HS-27A (cell line): ENCODE measurements around the gene RFC3.
"Not testable (repeated sequence)": the region's sequence is repeated elsewhere in the genome, so short reads cannot be mapped to it uniquely, and the experiment has no call there.

Source experiments
- DNase-seq: peaks from one replicate; pipeline ENCODE4 v3.0.0-alpha.2; 2012; ENCODE audit warnings: low read depth, missing footprints

Gene RFC3, protein sequence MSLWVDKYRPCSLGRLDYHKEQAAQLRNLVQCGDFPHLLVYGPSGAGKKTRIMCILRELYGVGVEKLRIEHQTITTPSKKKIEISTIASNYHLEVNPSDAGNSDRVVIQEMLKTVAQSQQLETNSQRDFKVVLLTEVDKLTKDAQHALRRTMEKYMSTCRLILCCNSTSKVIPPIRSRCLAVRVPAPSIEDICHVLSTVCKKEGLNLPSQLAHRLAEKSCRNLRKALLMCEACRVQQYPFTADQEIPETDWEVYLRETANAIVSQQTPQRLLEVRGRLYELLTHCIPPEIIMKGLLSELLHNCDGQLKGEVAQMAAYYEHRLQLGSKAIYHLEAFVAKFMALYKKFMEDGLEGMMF

DNA sequence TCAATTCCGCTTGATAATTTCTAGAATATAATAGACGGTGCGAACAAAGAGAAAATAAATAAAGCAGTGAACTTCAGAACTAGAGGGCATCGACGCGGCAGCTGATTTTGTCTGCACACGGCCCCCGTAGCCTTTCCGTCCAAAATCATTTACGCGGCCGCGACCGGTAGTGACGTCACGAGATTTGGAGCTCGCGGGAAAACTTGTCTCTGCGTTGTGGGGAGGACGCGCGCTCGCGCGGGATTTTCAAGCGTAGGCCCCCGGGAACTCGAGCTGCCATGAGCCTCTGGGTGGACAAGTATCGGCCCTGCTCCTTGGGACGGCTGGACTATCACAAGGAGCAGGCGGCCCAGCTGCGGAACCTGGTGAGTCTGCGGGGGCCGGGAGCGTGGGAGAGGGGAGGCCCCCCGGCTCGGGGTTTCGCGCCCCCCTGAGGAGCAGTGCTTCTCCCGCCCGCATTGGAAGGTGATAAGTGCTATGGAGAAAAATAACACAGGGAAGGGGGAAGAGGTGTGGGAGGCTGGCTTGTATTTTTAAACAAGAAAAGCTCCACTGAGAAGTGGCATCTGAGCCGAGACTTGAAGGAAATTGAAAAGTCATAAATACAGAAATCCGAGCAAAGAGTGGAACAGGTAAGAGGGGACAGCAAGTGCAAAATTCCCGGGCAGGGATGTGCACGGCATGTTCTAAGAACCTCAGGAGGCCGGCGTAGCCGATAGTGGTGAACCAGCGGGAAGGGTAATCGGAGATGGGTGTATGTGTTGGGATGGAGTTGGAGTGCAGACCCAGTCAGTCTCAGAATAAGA, at the start of gene RFC3:
TSS of gene RFC3 (plus strand) at position 249 of the 806 bp plus-strand sequence. CDS start at position 279, 30 bp downstream.
- peak; percentile 73 for DNase-seq

DNA sequence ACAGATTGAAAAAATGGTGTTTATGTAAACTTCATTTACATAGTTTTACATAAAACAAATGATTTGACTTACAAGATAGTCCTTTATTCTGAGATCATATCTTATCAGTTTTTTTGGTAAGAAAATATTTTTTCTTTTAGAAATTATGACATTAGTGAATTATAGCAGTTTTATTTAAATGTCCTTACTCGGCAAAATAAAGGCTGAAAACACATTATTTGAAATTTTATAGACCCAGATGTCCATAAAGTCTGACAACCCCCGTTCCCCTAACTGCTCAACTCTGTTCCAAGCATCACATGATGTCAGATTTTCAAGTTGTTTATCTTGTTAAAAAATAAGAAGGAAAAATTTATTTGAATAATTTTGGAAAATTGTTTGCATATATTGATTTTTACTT, 46.7 kb upstream of the RFC3 start:
- DNase-seq = no peak

DNA sequence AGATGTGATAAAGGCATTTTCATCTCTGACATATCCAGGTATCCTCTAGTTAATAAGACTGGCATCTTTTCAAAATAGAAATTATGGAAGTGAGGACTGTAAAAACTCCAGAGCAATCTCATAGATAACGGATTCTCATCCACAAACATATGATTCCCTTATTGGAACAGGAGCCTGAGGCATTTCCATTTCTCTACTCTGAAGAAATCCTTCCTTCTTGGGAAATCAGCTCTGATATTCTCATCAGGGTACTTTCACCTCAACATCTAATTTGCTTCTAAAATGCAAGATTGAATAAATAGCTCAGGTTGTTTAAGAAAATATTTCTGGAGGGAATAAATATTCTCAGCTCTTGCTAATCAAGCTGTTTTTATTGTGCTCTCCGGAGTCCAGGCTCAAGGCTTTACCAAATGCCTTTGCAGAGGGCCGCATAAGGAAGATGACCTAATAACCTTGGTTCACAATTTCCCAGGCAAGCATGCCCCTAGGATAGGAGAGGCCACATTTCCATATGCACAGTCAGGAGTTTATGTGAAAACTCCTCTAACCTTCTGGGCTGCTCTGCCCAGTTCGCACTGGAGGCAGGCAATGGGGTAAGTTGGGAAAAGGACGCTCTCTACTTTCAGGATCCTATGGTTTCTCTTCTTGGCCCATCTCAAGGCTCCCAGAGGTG, 44.0 kb upstream of the RFC3 start:
- DNase-seq = no peak

DNA sequence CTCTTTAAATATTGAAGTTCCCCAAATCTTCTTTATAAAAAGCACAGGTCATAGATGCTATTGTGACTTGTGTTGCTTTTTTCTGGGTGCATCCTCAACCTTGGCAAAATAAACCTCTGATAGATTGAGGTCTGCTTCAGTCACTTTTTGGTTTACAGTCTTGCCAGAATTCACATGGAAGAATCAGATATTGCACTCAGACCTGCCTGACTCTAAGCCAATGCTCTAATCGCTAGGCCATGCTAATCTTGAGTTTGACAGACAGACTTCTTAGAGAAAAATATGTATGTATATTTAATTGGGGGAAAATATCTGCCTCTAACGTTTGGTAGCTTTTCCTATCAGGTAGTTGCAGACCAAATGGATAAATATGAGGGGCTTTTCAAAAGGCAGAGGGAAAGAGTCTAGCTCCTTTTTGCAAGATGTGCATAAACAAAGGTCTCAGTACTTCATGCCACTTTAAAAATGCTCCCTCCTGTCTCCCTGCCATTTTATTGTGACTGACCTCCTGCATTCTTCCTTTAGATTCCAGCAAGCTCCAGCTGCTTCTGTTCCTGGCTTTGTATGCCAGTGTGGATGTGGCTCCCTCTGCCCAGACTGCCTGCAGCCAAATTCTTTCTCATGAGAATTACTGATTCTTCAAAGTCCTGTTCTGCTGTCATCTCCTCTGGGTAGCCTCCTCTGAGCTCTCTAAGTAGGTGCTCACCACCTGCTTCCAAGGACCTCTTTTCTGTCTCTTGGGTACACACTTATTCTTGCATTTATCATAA, 42.4 kb upstream of the RFC3 start:
- no peak for DNase-seq

DNA sequence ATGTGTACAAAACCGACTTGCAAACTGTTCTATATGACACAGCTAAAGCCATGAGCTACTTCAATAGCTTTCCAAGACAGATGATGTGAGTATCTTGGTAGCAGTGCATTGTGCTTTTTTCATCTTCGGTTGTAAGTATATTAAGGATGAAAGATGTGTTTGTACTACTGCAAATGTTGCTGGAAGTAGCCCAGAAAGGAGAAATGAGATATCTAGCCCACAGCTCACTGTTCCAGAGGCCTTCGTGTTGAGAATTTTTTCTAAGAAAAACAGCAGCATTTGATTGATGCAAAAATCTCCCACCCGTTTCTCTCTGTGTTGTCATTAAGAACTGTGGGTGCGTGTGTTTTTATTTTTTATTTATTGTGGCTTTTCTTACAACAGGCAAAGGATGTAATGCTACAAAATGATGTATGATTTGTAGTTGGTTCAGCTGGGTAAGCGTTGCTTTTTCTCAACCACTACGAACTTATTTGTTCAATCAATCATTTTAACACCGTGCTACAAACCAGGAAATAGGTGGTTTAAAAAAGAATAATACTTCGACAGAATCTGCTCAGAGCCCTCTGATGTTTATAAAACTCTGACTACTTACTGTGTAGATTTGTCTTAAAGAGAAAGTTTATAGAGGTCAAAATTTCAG, 41.6 kb upstream of the RFC3 start:
- DNase-seq = no peak

DNA sequence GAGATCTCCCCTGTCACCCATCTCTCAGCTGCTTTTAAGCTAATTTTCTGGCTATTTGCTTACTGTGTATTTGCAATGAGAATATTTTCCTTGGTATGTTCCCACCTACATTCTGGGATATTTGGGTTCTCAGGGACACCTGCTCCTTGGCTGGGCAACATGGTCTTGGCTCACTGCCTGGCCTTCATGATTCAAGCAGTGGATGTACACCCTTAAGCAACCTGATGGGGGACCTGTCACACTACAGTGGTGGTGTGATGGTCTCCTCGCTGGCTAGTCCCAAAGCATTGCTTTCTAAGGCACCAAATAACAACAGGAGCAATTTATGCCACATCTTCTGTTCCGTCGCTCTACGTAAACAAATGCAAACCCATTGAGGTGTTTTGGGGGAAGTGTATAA, 35.3 kb upstream of the RFC3 start:
- no peak for DNase-seq

DNA sequence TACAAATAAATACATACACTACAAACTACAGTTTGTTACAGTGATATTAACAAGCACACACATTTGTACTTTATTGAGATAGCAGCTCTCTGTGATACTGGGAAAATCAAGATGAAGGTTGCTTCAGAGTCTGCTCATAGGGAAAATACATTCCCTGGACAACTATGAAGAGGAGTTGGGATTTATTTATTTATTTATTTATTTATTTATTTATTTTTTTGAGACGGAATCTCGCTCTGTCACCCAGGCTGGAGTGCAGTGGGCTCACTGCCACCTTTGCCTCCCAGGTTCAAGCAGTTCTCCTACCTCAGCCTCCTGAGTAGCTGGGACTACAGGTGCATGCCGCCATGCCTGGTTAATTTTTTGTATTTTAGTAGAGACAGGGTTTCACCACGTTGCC, 34.7 kb upstream of the RFC3 start:
- not testable (repeated sequence) for DNase-seq

DNA sequence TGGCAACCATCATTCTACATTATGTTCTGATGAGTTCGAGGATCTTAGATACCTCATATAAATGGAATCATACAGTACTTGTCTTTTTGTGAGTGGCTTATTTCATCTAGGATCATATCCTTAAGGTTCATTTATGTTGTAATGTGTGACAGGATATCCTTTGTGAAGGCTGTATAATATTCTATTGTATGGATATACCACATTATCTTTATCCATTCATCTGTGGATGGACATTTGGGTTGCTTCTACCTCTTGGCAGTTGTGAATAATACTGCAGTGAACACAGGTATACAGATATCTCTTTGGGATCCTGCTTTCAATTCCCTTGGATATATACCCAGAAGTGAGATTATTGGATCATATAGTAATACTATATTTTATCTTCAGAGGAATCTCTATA, 33.2 kb upstream of the RFC3 start:
- DNase-seq = no peak

DNA sequence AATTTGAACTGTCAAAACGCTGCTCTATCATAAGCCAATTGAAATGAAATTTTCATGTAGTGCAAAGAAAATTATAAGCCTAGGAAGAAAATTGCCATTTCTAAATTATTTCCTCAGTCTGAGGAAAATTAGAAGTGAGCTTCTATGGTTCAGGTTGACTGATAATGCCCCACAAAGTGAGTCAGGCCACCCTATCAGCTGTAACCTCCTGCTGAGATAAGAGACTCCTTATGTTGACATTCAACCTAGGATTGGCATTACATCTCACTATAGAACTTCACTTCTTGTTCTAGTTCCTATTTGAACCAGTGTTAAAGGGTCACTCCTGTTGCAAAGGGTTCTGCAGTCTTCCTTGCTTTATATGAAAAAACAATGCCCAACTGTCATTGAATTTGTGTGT, 32.6 kb upstream of the RFC3 start:
- no peak for DNase-seq

DNA sequence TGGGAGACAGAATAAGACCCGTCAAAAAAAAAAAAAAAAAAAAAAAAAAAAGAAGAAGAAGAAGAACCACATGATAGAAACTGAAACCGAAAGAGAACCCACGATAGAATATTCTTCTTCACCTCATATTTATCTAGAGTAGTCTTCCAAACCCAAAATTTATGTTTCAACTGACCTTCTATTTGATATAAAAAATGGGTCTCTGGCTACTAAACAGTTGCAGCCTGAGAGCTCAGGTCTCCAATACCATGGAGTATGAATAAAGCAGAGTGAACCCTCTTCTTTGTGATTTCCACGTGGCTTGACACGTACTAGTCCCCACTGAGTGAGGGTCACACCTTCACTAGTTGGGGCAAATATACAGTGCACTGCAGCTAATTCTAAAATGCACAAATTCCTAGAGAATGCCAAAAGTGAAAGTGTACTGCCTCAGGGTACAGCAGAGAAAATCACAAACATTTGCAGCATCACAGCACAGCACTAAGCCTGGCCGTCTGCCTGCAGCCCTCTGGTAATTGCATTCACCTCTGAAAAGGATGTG, 30.8 kb upstream of the RFC3 start:
- no peak for DNase-seq

DNA sequence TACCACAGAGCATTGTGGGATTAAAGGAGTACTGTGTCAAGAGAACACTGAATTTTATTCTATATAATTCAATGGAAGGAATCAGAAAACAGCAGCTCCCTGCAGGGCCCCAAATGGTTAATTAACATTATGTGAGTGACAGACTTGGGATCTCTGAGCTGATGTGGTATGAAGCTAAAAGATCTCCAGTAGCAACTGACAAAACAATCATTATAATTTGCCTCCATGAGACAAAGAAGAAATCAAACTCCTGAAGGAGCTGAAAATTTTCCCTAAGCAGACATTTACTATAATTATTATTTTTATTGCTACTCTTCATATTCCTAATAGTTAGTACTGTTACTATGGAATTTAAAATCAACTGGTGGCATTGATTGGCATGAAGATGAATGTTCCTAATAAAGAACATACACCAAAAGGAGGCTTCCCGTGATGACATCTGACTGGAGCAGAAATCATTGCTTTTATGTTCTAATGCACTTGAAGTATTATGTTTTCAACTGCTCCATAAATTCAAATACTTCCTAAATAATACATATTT, 28.8 kb upstream of the RFC3 start:
- no peak for DNase-seq

DNA sequence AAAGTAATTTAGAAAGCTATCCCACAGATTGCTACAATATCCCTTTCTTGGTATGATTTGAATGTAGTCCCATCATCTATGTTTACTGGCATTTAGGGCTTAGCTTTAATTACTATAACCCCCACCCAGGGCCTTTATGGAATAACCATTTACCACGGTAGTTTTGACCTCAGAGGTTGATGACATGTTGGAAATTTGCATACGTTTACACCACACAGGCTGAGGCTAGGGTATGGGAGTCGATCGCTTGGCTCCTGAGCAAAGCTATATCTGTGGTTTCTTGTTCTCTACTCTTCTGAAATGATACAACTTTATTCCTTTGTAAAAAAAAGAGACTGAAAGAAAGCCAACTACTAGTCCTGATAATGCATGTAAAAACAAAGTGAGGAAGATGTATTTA, 28.2 kb upstream of the RFC3 start:
- DNase-seq = no peak

DNA sequence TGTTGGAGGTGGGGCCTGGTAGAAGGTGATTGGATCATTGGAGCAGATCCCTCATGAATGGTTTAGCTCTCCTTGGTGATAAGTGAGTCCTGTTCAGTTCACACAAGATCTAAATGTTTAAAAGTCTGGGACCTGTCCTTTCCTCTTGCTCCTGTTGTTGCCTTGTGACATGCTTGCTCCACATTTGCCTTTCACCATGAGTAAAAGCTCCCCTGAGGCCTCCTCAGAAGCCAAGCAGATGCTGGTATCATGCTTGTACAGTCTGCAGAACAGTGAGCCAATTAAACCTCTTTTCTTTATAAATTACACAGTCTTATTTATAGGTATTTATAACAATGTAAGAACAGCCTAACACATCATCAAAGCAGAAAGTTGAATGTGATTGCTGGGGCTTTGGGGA, 24.2 kb upstream of the RFC3 start:
- no peak for DNase-seq

DNA sequence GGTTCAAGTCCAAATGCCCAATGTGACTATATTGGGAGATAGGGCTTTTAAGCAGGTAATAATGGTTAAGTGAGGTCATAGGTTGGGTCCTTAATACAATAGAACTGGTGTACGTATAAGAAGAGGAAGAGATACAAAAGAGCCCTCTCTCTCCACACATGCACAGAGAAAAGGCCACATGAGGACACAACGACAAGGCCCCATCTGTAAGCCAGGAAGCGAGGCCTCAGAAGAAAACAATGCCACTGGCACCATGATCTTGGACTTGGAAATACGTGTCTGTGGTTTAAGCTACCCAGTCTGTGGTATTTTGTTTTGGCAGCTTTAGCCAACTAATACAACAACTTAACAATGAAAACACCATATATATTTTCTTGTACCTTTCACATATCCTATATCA, 23.4 kb upstream of the RFC3 start:
- DNase-seq = no peak

DNA sequence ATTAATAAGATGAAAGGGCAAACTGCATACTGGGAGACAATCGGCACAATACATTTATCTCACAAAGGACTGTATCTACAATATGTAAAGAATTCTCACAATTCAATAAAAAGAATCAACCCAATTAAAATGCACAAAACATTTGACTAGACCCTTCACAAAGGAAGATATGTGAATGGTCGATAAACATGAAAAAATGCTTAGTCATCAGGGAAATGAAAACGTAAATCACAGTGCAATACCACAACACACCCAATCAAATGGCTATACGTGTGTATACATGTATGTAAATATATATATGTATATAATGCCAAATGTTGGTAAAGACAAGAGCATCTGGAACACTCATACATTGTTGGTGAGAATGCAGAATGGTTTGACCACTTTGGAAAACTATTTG, 21.9 kb upstream of the RFC3 start:
- DNase-seq = no peak

DNA sequence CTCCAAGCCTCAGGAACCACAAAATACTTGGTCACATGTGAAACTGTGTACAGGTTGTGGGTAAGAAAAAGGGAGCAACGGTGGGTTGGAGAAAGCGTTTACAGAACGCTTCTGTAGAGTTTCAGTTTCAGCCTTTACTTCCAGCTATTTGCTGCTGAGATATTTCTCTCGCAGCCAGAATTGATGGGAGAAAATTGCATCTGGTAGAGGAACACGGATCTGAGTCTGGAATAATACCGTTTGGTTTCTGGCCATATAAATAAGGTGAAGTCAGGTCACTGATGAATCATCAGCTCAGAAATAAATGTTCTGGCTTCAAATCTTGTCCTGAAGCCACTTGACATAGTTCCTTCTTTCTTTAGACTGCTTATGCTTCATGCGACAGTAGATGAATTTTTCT, 20.3 kb upstream of the RFC3 start:
- DNase-seq = no peak

DNA sequence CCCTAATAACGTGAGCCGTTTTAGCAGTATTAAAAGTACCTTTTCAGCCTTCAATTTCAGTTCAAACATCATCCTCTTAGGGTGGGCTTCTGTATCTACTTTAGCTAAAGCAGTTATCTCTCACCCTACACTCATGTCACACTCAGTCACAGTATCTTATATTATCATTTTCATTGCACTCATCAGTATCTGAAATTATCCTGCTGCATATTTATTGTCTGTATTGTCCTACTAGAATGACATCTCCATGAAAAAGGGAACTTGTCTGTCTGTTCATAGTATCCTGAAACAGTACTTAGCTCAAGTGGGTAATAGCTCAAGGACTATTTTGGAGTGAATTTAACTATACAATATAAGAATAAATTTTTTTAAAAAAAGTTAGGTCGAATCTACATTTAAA, 19.9 kb upstream of the RFC3 start:
- DNase-seq = no peak

DNA sequence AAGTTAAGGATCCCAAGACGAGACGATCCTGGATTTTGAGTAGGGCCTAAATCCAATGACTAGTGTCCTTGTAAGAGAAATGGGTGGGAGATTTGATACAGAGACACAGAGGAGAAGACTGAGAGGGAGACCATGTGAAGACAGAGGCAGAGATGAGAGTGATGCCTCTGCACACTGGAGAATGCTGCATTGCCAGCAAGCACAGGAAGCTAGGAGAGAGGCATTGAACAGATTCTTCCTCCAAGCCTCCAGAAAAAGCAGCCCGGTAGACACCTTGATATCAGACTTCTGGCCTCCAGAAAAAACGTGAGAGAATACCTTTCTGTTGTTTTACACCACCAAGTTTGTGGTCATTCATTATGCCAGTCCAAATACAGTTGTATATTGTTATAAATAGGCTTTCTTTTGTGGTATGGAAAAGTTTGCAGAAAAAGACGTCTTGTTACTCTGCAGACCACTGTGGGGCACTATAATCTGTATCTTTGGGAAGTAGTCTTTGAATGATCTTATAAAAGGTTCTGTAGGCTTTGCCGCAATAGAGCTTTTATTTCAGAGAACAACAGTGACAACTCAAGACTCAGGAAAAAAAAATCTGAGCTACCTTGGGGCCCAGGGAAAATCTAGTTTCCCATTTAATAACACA, 17.9 kb upstream of the RFC3 start:
- DNase-seq = peak; percentile 3

DNA sequence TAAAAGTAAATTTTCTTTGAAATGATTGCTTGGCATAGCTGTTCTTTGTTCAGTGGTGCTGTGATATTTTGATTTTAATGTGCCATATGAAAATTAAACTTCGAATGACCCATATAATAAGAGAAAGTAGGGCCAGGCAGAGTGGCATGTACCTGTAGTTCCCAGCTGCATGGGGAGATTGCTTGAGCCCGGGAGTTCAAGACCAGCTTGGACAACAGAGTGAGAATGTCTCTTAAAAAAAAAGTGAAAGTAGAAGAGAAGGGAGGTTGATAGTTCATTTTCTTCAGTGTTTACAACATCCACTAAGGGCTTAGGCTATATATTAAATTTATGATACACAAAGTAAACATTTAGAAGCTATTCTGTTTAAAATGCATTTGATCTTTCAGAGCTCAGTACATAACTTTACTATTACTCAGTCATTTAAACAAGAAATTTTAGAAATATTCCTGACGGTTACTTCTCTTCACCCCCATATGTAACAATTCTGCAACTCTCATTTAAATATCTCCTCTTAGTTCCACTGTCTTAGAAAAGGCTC, 17.2 kb upstream of the RFC3 start:
- no peak for DNase-seq
